ENCODE data around the gene RPS6KA6. TPM values are rescaled to one million over a fixed set of nuclear protein-coding genes. Genes with fewer than 3 reads are reported as not detected.
"Not testable (repeated sequence)": the region's sequence is repeated elsewhere in the genome, so short reads cannot be mapped to it uniquely, and the experiment has no call there.

RPS6KA6 gene
- total RNA-seq, 1 experiment from 2014 or later = 1.4 TPM

DNA sequence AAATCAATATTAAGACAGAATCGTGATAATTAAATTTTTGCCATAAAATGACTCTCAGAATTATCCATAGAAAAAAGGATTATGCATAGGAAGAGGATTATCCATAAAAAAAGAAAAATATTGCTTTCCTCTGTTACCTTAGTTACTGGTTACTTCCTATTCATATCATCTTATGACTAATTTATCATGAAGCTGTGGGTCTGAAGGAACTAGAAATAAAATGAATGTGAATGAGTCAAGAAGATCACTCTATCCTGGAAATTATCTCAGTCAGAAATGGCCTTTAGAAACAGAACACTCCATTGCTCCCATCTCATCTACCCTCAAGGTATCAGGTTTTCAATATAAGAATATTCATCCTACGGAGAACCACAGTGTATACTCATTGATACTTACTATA is 19.4 kb downstream of the RPS6KA6 start:
- in situ Hi-C loops (cut with HindIII; ENCODE audit: low sequenced_read_pairs) = no loop called here
- no peak for DNase-seq (ENCODE audit: low spot score)

- in situ Hi-C loops (cut with HindIII; ENCODE audit: low sequenced_read_pairs) = no loop called here
- DNase-seq (ENCODE audit: low spot score) = no peak
Observed at GRCh38 chrX:84168095-84168494, 19.9 kb downstream of the RPS6KA6 start.

GRCh38 chrX:84165711-84166110 is 22.3 kb downstream of the RPS6KA6 start:
- no peak for DNase-seq (ENCODE audit: low spot score)
- in situ Hi-C loops (cut with HindIII; ENCODE audit: low sequenced_read_pairs) = no loop called here

DNA sequence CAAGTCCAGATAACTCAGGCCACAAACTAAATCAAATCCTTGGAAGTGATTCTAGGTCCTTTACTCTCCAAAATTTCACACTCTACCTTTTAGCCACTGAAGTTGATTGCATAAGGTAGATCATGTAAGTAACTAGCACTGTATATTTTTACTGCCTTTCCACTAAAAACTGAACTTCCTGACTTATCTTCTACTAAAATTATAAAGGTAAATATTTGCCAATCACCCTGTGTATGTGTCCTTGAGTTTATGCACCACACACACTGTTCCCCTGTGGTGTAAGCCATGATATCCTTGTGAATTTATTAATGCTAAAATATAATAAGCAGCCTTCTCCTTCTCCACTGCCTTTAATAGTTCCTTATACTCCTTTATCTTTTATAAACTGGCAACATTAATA is 25.6 kb downstream of the RPS6KA6 start:
- no peak for DNase-seq (ENCODE audit: low spot score)
- in situ Hi-C loops (cut with HindIII; ENCODE audit: low sequenced_read_pairs) = no loop called here

DNA sequence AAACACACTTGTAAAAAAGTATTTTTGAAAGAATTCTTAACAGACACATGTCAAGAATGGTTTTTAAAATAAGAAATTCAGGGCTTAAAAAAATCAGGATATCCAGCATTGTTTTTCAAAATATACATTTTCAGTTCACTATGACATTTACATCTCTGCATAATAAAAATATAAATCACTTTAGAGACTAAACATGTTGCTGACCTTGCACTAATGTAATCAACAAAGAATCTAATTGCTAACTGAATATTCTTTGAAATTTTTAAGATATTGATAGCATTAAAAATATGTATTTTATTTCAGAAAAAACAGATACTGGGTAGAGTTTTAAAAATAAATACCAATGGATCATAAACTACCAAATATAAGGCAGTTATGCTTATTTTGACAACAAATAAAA is 26.4 kb downstream of the RPS6KA6 start:
- DNase-seq (ENCODE audit: low spot score) = no peak
- in situ Hi-C loops (cut with HindIII; ENCODE audit: low sequenced_read_pairs) = no loop called here

DNA sequence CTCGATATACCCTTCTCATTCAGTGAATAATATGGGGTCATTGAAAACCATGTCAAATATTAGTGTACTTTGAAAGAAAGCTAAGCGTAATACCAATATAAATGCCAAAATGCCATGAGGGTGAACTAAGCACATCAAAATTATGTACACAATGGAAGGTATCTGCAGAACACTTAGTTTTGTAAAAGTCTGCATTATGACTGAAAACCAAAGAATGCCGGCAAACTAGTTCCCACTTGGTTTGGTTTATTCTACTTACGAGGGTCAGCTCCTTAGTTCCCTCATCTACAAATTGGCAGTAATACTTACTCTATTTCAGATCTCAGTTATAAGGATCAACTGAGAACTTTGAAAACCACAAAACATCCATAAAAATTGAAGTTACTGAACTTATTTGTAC is 27.3 kb downstream of the RPS6KA6 start:
- no peak for DNase-seq (ENCODE audit: low spot score)
- in situ Hi-C loops (cut with HindIII; ENCODE audit: low sequenced_read_pairs) = no loop called here

GRCh38 chrX:84156821-84157220 is 31.2 kb downstream of the RPS6KA6 start:
- DNase-seq (ENCODE audit: low spot score) = no peak
- in situ Hi-C loops (cut with HindIII; ENCODE audit: low sequenced_read_pairs) = no loop called here

- in situ Hi-C loops (cut with HindIII; ENCODE audit: low sequenced_read_pairs) = no loop called here
Observed at GRCh38 chrX:84155938-84156337, 32.1 kb downstream of the RPS6KA6 start.

DNA sequence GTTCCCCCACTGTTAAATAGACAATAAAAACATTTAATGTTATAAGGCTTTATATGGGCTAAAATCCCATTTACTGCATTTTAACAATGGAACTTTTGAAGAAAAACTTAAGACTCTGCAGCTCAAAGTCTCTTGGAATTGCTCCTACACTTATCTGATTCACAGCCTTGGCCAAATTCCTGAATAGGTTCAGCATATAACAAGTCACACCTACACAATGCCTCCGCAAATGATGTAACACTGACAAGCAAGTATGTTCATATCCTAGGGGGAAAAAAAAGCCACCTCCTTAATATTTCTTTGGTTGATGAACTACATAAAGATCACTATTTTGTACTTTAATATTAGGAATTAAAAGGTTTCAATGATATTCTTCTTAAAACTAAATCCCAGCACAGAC is 34.5 kb downstream of the RPS6KA6 start:
- DNase-seq (ENCODE audit: low spot score) = no peak
- in situ Hi-C loops (cut with HindIII; ENCODE audit: low sequenced_read_pairs) = no loop called here

More at GRCh38 chrX:84155938-84156337, 32.1 kb downstream of the RPS6KA6 start:
- no peak for DNase-seq (ENCODE audit: low spot score)

GRCh38 chrX:84144991-84145390 is 43.0 kb downstream of the RPS6KA6 start:
- in situ Hi-C loops (cut with HindIII; ENCODE audit: low sequenced_read_pairs) = no loop called here
- DNase-seq (ENCODE audit: low spot score) = no peak

DNA sequence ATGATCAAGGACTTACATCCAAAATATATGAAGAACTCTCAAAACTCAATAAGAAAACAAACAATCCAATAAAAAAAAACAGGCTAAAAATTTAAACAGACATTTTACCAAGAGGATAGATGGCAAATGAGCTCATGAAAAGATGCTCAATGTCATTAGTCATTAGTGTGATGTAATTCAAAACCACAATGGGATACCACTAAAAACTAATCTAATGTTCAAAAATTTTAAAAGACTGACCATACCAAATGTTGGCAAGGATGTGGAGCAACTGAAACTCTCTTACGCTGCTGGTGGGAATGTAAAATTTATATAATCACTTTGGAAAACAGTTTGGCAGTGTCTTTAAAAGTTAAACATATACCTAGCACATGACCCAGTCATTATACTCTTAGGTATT is 43.7 kb downstream of the RPS6KA6 start:
- in situ Hi-C loops (cut with HindIII; ENCODE audit: low sequenced_read_pairs) = no loop called here
- no peak for DNase-seq (ENCODE audit: low spot score)

GRCh38 chrX:84133023-84133422 is 55.0 kb downstream of the RPS6KA6 start:
- in situ Hi-C loops (cut with HindIII; ENCODE audit: low sequenced_read_pairs) = no loop called here
- no peak for DNase-seq (ENCODE audit: low spot score)

DNA sequence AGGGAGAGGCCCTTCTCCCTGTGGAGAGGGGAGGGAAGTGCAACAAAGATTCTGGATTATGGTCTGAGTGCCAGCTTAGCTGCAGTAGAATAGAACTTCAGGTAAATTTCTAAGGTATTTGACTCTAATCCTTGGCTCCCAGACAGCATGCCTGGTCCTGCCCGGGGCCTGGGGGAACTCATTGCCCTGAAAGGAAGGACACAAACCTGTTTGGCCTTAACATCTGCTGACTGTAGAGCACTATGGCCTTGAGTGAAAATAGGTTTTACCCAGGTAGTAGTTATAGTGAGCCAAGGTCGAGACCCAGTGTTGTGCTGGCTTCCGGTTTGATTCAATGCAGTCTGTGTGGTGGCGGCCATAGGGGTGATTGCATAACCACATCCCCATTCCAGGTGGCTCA is 64.4 kb downstream of the RPS6KA6 start:
- in situ Hi-C loops (cut with HindIII; ENCODE audit: low sequenced_read_pairs) = no loop called here
- DNase-seq (ENCODE audit: low spot score) = no peak

DNA sequence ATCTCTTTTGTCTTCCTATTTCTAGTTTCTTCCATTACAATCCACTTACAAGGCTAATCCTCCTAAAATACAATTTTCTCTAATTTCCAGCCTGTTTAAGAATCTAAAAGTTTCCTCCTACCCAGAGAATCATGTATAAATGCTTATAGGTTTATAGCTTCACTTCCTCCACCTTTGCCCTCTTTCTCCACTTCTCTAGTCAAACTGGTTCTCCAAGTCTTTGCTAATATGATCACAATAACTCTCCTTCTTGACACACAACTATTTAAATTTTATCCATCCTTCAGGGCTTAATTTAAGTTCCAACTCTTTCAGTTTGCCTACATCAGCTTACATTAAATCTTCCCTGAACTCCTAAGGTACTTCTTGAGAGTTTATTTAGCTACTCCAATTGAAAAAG is 69.2 kb downstream of the RPS6KA6 start:
- in situ Hi-C loops (cut with HindIII; ENCODE audit: low sequenced_read_pairs) = no loop called here
- DNase-seq (ENCODE audit: low spot score) = no peak

GRCh38 chrX:84118315-84118714 is 69.7 kb downstream of the RPS6KA6 start:
- in situ Hi-C loops (cut with HindIII; ENCODE audit: low sequenced_read_pairs) = no loop called here
- DNase-seq (ENCODE audit: low spot score) = no peak

GRCh38 chrX:84108584-84108983 is 79.4 kb downstream of the RPS6KA6 start:
- in situ Hi-C loops (cut with HindIII; ENCODE audit: low sequenced_read_pairs) = no loop called here
- no peak for DNase-seq (ENCODE audit: low spot score)

GRCh38 chrX:84099120-84099519 is 88.9 kb downstream of the RPS6KA6 start:
- in situ Hi-C loops (cut with HindIII; ENCODE audit: low sequenced_read_pairs) = no loop called here
- no peak for DNase-seq (ENCODE audit: low spot score)

- peak; percentile 35 for DNase-seq (ENCODE audit: low spot score)
- in situ Hi-C loops (cut with HindIII; ENCODE audit: low sequenced_read_pairs) = not testable (repeated sequence)
Observed at GRCh38 chrX:84079479-84080197, 108.4 kb downstream of the RPS6KA6 start.

DNA sequence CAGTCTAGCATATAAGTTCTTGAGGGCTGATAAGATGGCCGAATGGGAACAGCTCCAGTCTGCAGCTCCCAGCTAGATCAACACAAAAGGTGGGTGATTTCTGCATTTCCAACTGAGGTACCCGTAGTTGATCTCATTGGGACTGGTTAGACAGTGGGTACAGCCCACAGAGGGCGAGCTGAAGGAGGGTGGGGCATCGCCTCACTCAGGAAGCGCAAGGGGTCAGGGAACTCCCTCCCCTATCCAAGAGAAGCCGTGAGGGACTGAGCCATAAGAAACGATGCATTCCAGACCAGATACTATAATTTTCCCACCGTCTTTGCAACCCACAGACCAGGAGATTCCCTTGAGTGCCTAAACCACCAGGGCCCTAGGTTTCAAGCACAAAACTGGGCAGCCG is 109.0 kb downstream of the RPS6KA6 start:
- peak; percentile 1 for DNase-seq (ENCODE audit: low spot score)
- in situ Hi-C loops (cut with HindIII; ENCODE audit: low sequenced_read_pairs) = no loop called here

DNA sequence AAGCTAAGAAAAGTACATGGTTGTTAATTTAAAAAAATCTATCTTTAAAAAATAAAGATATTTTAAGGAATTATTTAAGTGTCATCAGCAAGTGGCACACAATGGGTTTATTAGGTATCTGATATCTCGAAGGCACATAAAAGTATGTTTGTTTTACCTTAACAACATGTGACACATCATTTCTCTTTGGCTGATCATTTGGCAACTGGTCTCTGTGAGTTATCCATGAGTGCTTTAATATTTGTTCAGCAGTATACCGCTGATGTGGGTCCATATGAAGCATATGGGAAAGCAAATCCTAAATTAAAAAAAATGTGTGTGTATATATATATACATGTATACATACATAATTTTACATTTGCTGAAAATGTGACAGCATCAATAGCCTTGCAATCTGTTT is 123.2 kb downstream of the RPS6KA6 start:
- in situ Hi-C loops (cut with HindIII; ENCODE audit: low sequenced_read_pairs) = no loop called here
- no peak for DNase-seq (ENCODE audit: low spot score)

- in situ Hi-C loops (cut with HindIII; ENCODE audit: low sequenced_read_pairs) = no loop called here
- no peak for DNase-seq (ENCODE audit: low spot score)
Observed at GRCh38 chrX:84064164-84064563, 123.8 kb downstream of the RPS6KA6 start.

Data from G401 (cell line).